Measurements from ENCODE around the gene CUTA.

DNA sequence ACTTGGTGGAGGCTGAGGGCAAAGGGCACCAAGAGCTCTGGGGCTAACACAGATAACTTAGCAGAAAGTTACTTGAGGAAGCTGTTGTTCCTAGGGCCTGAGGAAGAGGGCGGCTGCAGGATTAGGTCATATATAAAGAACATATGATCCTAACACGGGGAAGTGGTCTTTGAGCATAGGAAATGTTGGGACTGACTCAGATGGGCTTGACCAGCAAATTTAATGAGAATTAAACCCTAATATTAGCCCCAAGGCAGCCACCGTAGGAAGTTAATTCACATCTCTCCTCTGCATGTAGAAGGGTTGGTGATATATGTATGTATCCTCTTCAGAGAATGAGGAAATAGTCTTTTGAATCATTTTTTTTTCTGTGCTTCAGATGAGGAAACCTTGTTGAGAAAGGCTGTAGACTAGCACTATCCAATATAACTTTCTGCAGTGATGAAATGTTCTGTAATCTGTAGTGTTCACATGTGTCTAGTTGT lies 27.3 kb upstream of the CUTA start:
- TF ChIP-seq POLR2A (IDR thresholded peaks at IDR 0.05; ENCODE audit: low read length): no peak
- no peak for TF ChIP-seq GATA1 (IDR thresholded peaks at IDR 0.05; ENCODE audit: low read depth, low read length)

Measured in erythroblast (primary cell).